HEK293T (cell line): Measurements from ENCODE around the gene KCNMA1.

Source experiments
- CTCF ChIA-PET: fragments of 350-600 bp; formaldehyde crosslinking; extraction: SDS; loops from one replicate; lab custom pipeline; 2021; ENCODE audit warnings: antibody characterized with exemption, inconsistent platforms; lab: Yijun Ruan, JAX
- POLR2A ChIA-PET: fragments of 350-600 bp; formaldehyde crosslinking; extraction: SDS; loops from one replicate; lab custom pipeline; 2020; ENCODE audit warnings: antibody characterized with exemption, inconsistent platforms; lab: Yijun Ruan, JAX
- DNase-seq: peaks from one replicate; pipeline ENCODE4 v3.0.0; 2012; ENCODE audit warnings: mixed read lengths; ENCODE audit errors: extremely low spot score
- ARNT ChIP-seq: fragments of 450-650 bp; IDR thresholded peaks from 2 replicates; pipeline ENCODE4 v1.6.1; 2017; ENCODE audit warnings: mild to moderate bottlenecking
- BHLHE40 ChIP-seq: fragments of 450-650 bp; IDR thresholded peaks from 2 replicates; pipeline ENCODE4 v1.6.1; 2016; ENCODE audit warnings: mild to moderate bottlenecking, moderate library complexity, borderline replicate concordance
- CTBP1 ChIP-seq: fragments of 450-650 bp; IDR thresholded peaks from 2 replicates; pipeline ENCODE4 v1.6.1; 2016; ENCODE audit warnings: borderline replicate concordance
- ELF4 ChIP-seq: fragments of 450-650 bp; IDR thresholded peaks from 2 replicates; pipeline ENCODE4 v1.6.1; 2017; ENCODE audit warnings: antibody characterized with exemption
- FOXA1 ChIP-seq: fragments of 450-650 bp; IDR thresholded peaks from 2 replicates; pipeline ENCODE4 v1.6.1; 2016; ENCODE audit warnings: mild to moderate bottlenecking
- FOXK2 ChIP-seq: fragments of 450-650 bp; IDR thresholded peaks from 2 replicates; pipeline ENCODE4 v1.6.1; 2016; ENCODE audit warnings: mild to moderate bottlenecking
- FOXM1 ChIP-seq: fragments of 450-650 bp; IDR thresholded peaks from 2 replicates; pipeline ENCODE4 v1.6.1; 2017; ENCODE audit warnings: mild to moderate bottlenecking, borderline replicate concordance
- HDGF ChIP-seq: fragments of 450-650 bp; IDR thresholded peaks from 2 replicates; pipeline ENCODE4 v1.6.1; 2017; ENCODE audit warnings: antibody characterized with exemption, borderline replicate concordance
- L3MBTL2 ChIP-seq: fragments of 450-650 bp; conservative IDR thresholded peaks from 2 replicates; pipeline ENCODE4 v1.6.1; 2016; ENCODE audit warnings: mild to moderate bottlenecking
- LEF1 ChIP-seq: fragments of 450-650 bp; IDR thresholded peaks from 2 replicates; pipeline ENCODE4 v1.6.1; 2017; ENCODE audit warnings: mild to moderate bottlenecking, borderline replicate concordance
- NFRKB ChIP-seq: fragments of 450-650 bp; IDR thresholded peaks from 2 replicates; pipeline ENCODE4 v1.6.1; 2016; ENCODE audit warnings: mild to moderate bottlenecking, moderate library complexity
- PKNOX1 ChIP-seq: fragments of 450-650 bp; IDR thresholded peaks from 2 replicates; pipeline ENCODE4 v1.6.1; 2016
- SP1 ChIP-seq: fragments of 450-650 bp; IDR thresholded peaks from 2 replicates; pipeline ENCODE4 v1.6.1; 2017
- SUZ12 ChIP-seq: fragments of 450-650 bp; IDR thresholded peaks from 2 replicates; pipeline ENCODE4 v1.6.1; 2016; ENCODE audit warnings: mild to moderate bottlenecking
- TARDBP ChIP-seq: fragments of 450-650 bp; IDR thresholded peaks from 2 replicates; pipeline ENCODE4 v1.6.1; 2016
- ZNF384 ChIP-seq: fragments of 450-650 bp; IDR thresholded peaks from 2 replicates; pipeline ENCODE4 v1.6.1; 2016

Gene KCNMA1

GRCh38 chr10:77173615-77174461, 463.8 kb downstream of the KCNMA1 start:
- DNase-seq, result peak; percentile 79
- TF ChIP-seq SUZ12 (no peak), ZNF384 (no peak), SP1 (no peak), CTBP1 (no peak), FOXM1 (no peak), HDGF (no peak), ELF4 (no peak), ARNT (no peak), PKNOX1 (no peak), NFRKB (no peak), FOXK2 (no peak), LEF1 (no peak), BHLHE40 (no peak), FOXA1 (no peak), L3MBTL2 (no peak), TARDBP (no peak)
- ChIA-PET POLR2A (no interaction called here), CTCF (interaction anchor here (0.5 to 4.7 kb wide), 20 partner anchors 8 to 540 kb away, joined by 3 to 24 read pairs (median 4); no protein-coding TSS in a partner anchor)

GRCh38 chr10:77172086-77172485, 465.5 kb downstream of the KCNMA1 start:
- CTCF ChIA-PET, result interaction anchor here (0.7 to 4.7 kb wide), 3 partner anchors 468 to 472 kb away, joined by 3 to 24 read pairs (median 22); no protein-coding TSS in a partner anchor
- no peak for DNase-seq
- POLR2A ChIA-PET, result no interaction called here
- TF ChIP-seq CTBP1 (no peak), ARNT (no peak), PKNOX1 (no peak), TARDBP (no peak), ZNF384 (no peak), L3MBTL2 (no peak), BHLHE40 (no peak), FOXK2 (no peak), SP1 (no peak), ELF4 (no peak), NFRKB (no peak), FOXA1 (no peak), HDGF (no peak), SUZ12 (no peak), FOXM1 (no peak), LEF1 (no peak)

GRCh38 chr10:77168861-77169260, 468.7 kb downstream of the KCNMA1 start:
- no peak for TF ChIP-seq FOXM1
- TF ChIP-seq ARNT, result no peak
- TF ChIP-seq HDGF, result no peak
- no peak for TF ChIP-seq FOXK2
- TF ChIP-seq ELF4, result no peak
- no peak for TF ChIP-seq L3MBTL2
- no peak for TF ChIP-seq NFRKB
- TF ChIP-seq PKNOX1, result no peak
- TF ChIP-seq SUZ12, result no peak
- TF ChIP-seq CTBP1, result no peak
- TF ChIP-seq TARDBP, result no peak
- no peak for TF ChIP-seq BHLHE40
- TF ChIP-seq ZNF384, result no peak
- no peak for TF ChIP-seq SP1
- TF ChIP-seq LEF1, result no peak
- TF ChIP-seq FOXA1, result no peak
- ChIA-PET POLR2A (no interaction called here), CTCF (interaction anchor here (1.3 kb wide), 1 partner anchor 475 kb away, joined by 5 read pairs; no protein-coding TSS in a partner anchor)
- DNase-seq, result no peak

- CTCF ChIA-PET, result interaction anchor here (1.3 to 1.7 kb wide), 2 partner anchors 476 to 543 kb away, joined by 4 to 5 read pairs; no protein-coding TSS in a partner anchor
- TF ChIP-seq FOXA1 (no peak), HDGF (no peak), TARDBP (no peak), SUZ12 (no peak), ARNT (no peak), L3MBTL2 (no peak), FOXM1 (no peak), NFRKB (no peak)
- POLR2A ChIA-PET, result no interaction called here
- no peak for DNase-seq
These were observed 469.4 kb downstream of the KCNMA1 start for GRCh38 chr10:77168161-77168560.

GRCh38 chr10:77165445-77166208, 472.0 kb downstream of the KCNMA1 start:
- peak; percentile 68 for DNase-seq
- ChIA-PET POLR2A (no interaction called here), CTCF (interaction anchor here (0.7 to 1.9 kb wide), 14 partner anchors 8 to 681 kb away, joined by 3 to 27 read pairs (median 4); no protein-coding TSS in a partner anchor)
- TF ChIP-seq TARDBP, result no peak
- no peak for TF ChIP-seq L3MBTL2
- TF ChIP-seq ARNT, result no peak
- TF ChIP-seq SUZ12, result no peak
- no peak for TF ChIP-seq BHLHE40
- no peak for TF ChIP-seq PKNOX1
- TF ChIP-seq HDGF, result no peak
- no peak for TF ChIP-seq ELF4
- no peak for TF ChIP-seq NFRKB
- no peak for TF ChIP-seq FOXA1
- TF ChIP-seq LEF1, result no peak
- no peak for TF ChIP-seq FOXK2
- TF ChIP-seq SP1, result no peak
